SJCRH30 (cell line): ENCODE data around the gene PROZ. TPM values are rescaled to one million over a fixed set of nuclear protein-coding genes. Genes with fewer than 3 reads are reported as not detected.
"Not testable (repeated sequence)": the region's sequence is repeated elsewhere in the genome, so short reads cannot be mapped to it uniquely, and the experiment has no call there.

Source experiments
- DNase-seq, 2 experiments: peaks; one replicate each; pipeline ENCODE4 v3.0.0-alpha.2; 2015 to 2020
- H3K27ac ChIP-seq: fragments of 250-450 bp; sonication (Bioruptor Pico); 2 replicates; pipeline ENCODE4 v1.5.1; 2020; ENCODE audit warnings: mild to moderate bottlenecking, moderate library complexity
- H3K27me3 ChIP-seq: fragments of 250-450 bp; sonication (Bioruptor Pico); 2 replicates; pipeline ENCODE4 v1.5.1; 2020; ENCODE audit warnings: mild to moderate bottlenecking, moderate library complexity
- H3K36me3 ChIP-seq: fragments of 250-450 bp; sonication (Bioruptor Pico); 2 replicates; pipeline ENCODE4 v1.5.1; 2020; ENCODE audit warnings: mild to moderate bottlenecking, moderate library complexity
- H3K4me1 ChIP-seq: fragments of 250-450 bp; sonication (Bioruptor Pico); 2 replicates; pipeline ENCODE4 v1.5.1; 2020; ENCODE audit warnings: mild to moderate bottlenecking, moderate library complexity
- H3K4me3 ChIP-seq: fragments of 250-450 bp; sonication (Bioruptor Pico); 2 replicates; pipeline ENCODE4 v1.5.1; 2020; ENCODE audit warnings: mild to moderate bottlenecking, moderate library complexity
- H3K9me3 ChIP-seq: fragments of 250-450 bp; sonication (Bioruptor Pico); replicated peaks from 2 replicates; pipeline ENCODE4 v1.5.1; 2020; ENCODE audit warnings: mild to moderate bottlenecking, moderate library complexity
- total RNA-seq: library from RNA; depleted of rRNA; stranded (reverse); fragments of >200 nt; shearing (Covaris generic); gene quantifications from 2 replicates; pipeline ENCODE4 v1.2.3, GENCODE V29; 2014; rRNA removed

PROZ gene, protein sequence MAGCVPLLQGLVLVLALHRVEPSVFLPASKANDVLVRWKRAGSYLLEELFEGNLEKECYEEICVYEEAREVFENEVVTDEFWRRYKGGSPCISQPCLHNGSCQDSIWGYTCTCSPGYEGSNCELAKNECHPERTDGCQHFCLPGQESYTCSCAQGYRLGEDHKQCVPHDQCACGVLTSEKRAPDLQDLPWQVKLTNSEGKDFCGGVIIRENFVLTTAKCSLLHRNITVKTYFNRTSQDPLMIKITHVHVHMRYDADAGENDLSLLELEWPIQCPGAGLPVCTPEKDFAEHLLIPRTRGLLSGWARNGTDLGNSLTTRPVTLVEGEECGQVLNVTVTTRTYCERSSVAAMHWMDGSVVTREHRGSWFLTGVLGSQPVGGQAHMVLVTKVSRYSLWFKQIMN
- total RNA-seq = not detected in 2 replicates

DNA sequence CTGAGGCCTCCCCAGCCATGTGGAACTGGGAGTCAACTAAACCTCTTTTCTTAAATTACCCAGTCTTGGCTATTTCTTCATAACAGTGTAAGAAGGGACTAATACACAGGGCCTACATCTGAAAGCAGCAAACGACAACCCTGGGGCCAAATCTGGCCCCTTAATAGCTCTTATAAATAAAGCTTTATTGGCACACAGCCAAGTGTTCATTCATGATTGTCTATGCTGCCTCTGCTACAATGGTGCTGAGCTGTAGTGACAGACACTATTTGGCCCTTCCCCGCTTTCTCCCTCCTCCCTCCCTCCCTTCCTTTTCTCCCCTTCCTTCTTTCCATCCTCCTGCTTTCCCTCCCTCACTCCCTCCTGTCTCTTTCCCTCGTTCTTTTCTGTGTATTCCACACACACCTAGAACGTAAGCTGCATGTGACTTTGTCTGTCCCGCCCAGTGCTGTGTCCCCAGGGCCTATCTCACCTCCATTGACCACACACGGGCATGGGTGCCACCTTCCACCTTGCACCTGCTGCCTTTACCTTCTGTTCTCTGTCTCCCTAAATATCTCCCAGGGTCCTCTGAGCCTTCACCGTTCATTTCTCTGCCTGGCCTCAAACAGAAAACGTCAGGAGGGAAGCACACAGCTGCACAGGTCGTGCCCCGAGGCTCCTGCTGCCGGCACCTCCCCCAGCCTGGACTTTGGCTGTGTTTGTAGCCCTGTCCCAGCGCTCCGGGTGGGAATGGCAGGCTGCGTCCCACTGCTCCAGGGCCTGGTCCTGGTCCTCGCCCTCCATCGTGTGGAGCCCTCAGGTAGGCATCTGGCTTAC, at the start of gene PROZ:
Gene PROZ, plus strand, starts transcription at position 720 of the 819 bp plus-strand sequence. Its CDS starts 13 bp downstream, at position 733.
- Histone ChIP-seq H3K36me3 (no peaks in the 10 kb centered on the region), H3K27me3 (peaks cover 6% of the 10 kb centered on the region), H3K9me3 (no peaks in the 10 kb centered on the region), H3K4me3 (no peak within 1 kb of the TSS), H3K27ac (no peak within 1 kb of the TSS), H3K4me1 (peaks cover 11% of the 10 kb centered on the region; the same call in 1 of the 2 replicates)
- DNase-seq = peak in 1 of 2 experiments; percentile 28

DNA sequence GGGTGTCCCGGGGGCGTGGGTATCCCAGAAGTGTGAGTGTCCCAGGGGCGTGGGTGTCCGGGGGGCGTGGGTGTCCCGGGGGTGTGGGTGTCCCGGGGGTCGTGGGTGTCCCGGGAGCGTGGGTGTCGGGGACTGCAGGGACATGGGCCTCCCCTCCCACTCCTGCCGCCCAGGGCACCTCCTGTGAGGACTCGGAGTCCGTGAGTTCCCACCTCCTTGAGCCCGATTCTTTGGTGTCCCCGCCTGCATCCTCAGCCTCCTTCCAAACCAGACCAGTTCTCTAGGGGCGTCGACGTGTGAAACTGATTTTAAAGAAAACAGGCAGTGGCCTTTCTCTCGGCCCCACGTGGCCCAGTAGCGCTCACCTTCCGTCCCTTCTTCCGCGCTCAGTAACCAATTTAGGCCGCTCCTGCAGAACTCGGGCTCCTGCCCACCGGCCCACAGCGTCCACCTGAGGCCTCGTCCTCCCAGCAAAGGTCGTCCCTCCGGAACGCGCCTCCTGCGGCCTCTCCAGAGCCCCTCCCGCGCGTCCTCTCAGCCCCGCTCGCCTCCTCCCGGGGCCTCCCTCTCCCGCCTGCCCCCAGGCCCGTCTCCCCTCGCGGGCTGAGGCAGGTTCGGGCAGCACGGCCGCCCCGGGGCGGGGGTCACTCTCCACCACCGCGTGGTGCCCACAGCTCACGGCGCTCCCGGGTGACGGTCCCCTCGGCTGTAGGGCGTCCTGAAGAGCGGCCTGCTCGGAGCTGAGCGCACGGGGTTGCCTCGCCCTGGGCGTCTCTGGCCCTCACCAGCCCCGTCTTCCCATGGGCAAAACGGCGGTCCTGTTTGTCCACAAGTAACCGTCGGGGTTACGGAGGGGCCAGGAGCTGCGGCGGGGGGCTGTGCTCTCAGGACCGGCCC, 49.0 kb upstream of the PROZ start:
- H3K27ac ChIP-seq = no peak overlapping the region
- no peak for DNase-seq
- no peaks in the 10 kb centered on the region for H3K4me1 ChIP-seq
- H3K4me3 ChIP-seq = no peak overlapping the region
- H3K36me3 ChIP-seq = no peaks in the 10 kb centered on the region
- H3K27me3 ChIP-seq = no peaks in the 10 kb centered on the region
- no peaks in the 10 kb centered on the region for H3K9me3 ChIP-seq

DNA sequence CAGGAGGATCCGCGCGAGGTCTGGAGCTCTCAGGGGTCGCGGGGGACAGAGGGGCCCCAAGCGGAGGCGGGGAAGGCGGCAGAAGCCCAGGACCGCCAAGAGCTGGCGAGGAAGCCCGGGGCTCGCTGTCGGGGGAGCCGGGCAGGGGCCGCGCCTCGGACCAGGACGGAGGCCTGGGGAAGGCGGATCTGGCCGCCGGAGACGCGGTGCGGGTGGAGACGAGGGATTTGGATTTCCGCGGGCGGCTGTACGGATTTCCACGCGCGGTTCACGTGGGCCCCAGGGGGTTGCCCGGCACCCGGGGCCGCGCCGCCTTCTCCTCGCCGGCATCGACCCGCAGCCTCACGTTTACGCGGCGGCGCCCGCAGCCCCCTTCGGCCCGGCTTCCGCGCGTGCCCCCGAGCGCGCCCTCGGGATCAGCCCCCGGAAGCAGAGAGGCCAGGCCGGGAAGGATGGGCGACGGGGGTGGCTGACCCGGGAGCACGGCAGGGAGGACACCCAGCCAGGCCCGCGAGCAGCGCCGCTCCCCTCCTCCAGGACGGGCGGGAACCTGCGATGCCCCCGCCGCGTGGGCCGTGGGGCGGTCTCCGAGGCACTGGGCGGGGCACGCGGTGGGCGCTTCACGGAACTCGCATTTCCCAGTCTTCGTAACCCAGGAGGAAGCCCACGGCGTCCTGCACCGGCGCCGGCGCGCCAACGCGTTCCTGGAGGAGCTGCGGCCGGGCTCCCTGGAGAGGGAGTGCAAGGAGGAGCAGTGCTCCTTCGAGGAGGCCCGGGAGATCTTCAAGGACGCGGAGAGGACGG, 48.2 kb upstream of the PROZ start:
- Histone ChIP-seq H3K27ac (no peak overlapping the region), H3K27me3 (no peaks in the 10 kb centered on the region), H3K9me3 (no peaks in the 10 kb centered on the region), H3K36me3 (no peaks in the 10 kb centered on the region), H3K4me1 (no peaks in the 10 kb centered on the region), H3K4me3 (no peak overlapping the region)
- DNase-seq = no peak

DNA sequence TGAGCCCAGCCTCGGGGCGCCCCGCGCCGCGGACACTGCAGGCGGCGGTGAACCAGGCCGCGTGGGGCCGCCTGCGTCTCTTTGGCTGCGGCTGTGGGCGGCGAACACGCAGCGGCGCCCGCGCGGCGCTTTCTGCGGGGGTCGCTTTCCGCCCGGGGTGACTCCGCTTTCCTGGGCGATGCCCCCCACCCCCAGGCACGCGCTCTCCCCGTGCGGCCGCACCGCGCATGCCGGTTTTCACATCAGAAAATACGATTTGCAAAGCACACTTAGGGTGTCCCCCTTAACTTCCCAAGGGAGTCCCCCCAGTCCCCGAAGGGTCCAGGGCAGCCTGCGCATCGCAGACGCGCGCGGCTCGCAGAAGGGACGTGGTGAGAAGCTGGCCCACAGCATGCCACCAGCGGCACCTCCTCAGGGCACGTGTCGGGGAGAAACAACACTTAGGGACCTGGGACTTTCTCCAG, 47.6 kb upstream of the PROZ start:
- Histone ChIP-seq H3K4me3 (no peak overlapping the region), H3K36me3 (no peaks in the 10 kb centered on the region), H3K9me3 (no peaks in the 10 kb centered on the region), H3K4me1 (no peaks in the 10 kb centered on the region), H3K27ac (no peak overlapping the region), H3K27me3 (no peaks in the 10 kb centered on the region)
- no peak for DNase-seq

DNA sequence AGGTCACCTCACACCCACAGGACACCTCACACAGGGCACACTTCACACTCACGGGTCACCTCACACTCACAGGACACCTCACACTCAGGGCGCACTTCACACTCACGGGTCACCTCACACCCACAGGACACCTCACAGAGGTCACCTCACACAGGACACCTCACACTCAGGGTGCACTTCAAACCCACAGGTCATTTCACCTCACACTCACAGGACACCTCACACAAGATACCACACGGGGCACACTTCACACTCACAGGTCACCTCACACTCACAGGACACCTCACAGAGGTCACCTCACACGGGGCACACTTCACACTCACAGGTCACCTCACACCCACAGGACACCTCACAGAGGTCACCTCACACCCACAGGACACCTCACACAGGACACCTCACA, 46.6 kb upstream of the PROZ start:
- not testable (repeated sequence) for H3K4me1 ChIP-seq, H3K27ac ChIP-seq, H3K9me3 ChIP-seq, H3K4me3 ChIP-seq, H3K36me3 ChIP-seq, DNase-seq, H3K27me3 ChIP-seq

DNA sequence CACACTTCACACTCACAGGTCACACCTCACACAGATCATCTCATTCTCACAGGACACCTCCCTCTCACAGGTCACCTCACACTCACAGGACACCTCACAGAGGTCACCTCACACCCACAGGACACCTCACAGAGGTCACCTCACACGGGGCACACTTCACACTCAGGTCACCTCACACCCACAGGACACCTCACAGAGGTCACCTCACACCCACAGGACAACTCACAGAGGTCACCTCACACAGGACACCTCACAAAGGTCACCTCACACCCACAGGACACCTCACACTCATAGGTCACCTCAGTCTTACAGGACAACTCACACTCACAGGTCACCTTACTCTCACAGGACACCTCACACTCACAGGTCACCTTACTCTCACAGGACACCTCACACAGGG, 46.0 kb upstream of the PROZ start:
- not testable (repeated sequence) for DNase-seq, H3K27ac ChIP-seq, H3K4me1 ChIP-seq, H3K27me3 ChIP-seq, H3K36me3 ChIP-seq, H3K9me3 ChIP-seq, H3K4me3 ChIP-seq

DNA sequence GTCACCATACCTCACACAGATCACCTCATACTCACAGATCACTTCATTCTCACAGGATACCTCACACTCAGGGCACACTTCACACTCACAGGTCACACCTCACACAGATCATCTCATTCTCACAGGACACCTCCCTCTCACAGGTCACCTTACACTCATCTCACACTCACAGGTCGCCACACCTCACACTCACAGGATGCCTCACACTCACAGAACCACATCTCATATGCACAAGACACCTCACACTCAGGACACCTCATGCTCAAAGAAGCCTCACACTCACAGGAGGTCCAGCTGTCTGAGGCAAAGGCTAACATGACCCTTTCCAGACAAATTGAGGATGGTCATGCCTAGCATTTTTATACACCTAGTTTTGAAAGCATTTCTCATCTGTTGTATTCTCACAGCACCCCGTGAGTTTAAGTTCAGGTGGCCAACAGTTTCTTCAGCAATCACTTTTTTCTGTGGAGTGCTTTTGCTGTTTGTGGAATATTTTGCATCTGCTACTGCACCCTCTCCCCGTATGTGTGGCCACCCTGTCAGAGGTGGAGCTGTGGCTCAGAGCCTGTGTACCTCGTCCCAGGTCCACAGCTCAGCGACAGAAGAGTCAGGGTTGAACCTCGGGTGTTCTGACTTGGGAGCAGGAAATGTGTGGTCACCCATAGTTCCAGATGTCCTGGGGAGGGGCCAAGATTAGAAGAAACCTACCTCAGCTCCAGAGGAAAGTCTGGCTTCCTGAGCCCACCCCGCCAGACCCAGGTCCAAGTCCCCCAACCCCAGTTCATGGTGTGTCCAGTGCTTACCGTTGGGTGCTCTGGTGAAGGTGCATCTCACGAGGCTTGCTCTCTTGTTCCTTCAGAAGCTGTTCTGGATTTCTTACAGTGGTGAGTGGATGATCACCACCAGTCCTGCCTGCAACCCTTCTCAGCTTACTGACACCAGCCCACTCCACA, 45.3 kb upstream of the PROZ start:
- no peak for DNase-seq
- no peak overlapping the region for H3K4me3 ChIP-seq
- H3K36me3 ChIP-seq = no peaks in the 10 kb centered on the region
- no peaks in the 10 kb centered on the region for H3K9me3 ChIP-seq
- no peaks in the 10 kb centered on the region for H3K27me3 ChIP-seq
- H3K27ac ChIP-seq = no peak overlapping the region
- H3K4me1 ChIP-seq = no peaks in the 10 kb centered on the region

DNA sequence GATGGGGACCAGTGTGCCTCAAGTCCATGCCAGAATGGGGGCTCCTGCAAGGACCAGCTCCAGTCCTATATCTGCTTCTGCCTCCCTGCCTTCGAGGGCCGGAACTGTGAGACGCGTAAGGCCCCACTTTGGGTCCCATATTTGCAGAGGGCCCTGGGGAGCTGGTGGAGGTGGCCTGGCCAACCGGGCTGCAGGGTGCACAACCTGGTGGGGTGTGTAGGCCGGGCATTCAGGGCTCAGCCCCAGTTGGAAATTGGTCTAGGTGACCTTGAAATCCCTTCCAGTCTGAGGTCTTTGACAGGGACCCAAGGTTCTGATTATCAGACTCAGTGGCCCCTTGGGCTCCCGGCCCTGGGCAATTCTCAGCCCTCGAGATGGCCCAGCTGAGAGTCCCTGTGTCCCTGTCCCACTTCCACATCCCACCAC, 44.6 kb upstream of the PROZ start:
- Histone ChIP-seq H3K36me3 (no peaks in the 10 kb centered on the region), H3K9me3 (no peaks in the 10 kb centered on the region), H3K27me3 (no peaks in the 10 kb centered on the region), H3K4me3 (no peak overlapping the region), H3K4me1 (no peaks in the 10 kb centered on the region), H3K27ac (no peak overlapping the region)
- DNase-seq = peak in 1 of 2 experiments; percentile 0

DNA sequence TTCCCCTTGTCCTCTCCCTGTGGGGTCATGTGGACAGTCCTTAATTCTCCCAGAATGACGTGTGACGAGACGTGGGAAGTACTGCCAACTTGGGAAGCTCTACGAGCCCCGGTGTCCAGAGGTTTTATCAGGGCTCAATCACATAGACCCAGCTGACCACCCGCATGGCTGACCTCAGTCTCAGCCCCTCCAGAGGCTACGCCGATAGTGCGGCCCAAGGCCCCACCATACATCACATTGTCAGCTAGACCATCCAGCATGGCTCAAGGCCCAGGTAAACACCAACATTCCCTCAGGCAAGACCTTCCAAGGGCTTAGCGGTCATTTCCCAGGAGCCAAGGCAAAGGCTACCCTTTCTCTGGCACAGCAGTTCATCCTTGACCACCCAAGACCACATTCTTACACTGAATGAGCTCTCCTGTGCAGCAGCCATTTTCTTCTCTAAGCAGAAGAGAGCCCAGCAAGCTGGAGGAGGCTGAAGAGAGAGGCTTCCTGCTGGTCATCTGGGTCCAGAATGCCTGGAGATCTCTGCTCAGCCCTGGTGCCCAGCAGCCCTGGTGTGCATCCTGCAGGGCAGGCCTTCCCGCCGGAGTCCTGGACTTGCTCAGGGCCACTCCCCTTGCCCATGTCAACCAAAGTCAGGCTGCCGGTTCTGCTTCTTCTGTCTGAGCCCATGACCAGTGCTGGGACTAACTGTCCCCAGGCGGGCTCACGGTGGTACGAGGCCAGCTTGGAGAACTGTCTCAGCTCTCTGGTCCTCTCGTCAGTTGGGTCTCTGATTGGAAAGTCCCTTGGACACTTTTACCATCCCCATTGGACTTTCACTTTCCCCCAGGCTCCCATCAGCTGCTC, 43.7 kb upstream of the PROZ start:
- Histone ChIP-seq H3K27me3 (no peaks in the 10 kb centered on the region), H3K27ac (no peak overlapping the region), H3K4me3 (no peak overlapping the region), H3K9me3 (no peaks in the 10 kb centered on the region), H3K36me3 (no peaks in the 10 kb centered on the region), H3K4me1 (no peaks in the 10 kb centered on the region)
- peak in 1 of 2 experiments; percentile 0 for DNase-seq

DNA sequence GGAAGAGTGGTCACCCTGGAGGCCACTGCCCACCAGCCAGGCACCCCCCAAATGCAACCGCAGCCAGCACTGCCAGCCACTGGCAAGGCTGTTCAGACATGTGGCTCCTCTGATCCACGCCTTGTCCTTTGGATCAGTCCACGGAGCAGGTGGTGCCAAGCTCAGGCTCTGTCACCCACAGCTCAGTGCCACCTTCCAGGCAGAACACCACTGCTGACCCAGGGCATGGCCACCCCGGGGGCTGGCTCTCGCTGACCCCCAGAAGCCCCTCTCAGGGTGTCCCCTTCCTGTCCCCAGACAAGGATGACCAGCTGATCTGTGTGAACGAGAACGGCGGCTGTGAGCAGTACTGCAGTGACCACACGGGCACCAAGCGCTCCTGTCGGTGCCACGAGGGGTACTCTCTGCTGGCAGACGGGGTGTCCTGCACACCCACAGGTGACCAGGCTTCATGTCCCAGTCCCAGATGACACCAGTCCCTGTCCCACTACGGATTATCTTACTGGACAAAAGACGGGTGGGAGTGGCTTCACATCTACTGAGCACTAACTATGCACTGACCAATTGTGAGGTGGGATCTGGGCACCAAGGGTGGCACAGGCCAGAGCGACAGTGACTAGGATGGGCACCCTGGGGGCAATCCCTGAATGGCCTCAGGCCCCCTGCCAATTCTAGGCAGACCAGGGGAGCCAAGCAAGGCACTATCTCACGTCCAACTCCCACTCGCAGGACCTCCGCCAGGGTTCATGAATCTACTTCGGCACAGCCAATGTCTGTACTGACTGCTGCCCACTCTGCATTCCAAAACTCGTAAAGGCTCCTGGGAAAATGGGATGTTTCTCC, 42.9 kb upstream of the PROZ start:
- no peak overlapping the region for H3K27ac ChIP-seq
- no peaks in the 10 kb centered on the region for H3K4me1 ChIP-seq
- no peaks in the 10 kb centered on the region for H3K27me3 ChIP-seq
- no peaks in the 10 kb centered on the region for H3K9me3 ChIP-seq
- DNase-seq = no peak
- H3K4me3 ChIP-seq = no peak overlapping the region
- no peaks in the 10 kb centered on the region for H3K36me3 ChIP-seq

DNA sequence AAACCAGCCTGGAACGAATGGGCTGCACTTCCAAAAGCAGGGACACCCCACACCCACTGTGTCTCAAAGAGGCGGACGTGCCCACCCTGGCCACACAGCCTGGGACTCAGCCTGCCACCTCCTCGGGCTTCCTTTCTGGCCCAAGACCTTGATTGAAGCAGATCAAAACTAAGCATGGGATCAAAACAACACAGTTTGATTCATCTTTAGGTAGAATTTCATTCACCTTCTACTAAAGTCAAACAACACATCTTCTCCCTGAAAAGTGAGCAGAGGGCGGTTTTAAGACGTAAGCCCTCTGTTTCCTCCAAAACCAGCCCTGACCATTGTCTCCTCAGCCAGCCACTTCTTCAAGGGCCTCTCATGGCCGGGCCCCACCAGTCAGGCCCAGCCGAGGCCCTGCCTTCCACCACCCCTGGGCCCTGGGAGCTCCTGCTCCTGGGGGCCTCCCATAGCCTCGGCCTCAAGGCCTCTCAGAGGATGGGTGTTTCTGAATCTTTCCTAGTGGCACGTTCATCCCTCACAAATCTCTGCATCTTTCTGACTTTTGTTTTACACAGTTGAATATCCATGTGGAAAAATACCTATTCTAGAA, 42.1 kb upstream of the PROZ start:
- H3K27me3 ChIP-seq = no peaks in the 10 kb centered on the region
- no peaks in the 10 kb centered on the region for H3K4me1 ChIP-seq
- H3K4me3 ChIP-seq = no peak overlapping the region
- no peaks in the 10 kb centered on the region for H3K9me3 ChIP-seq
- H3K27ac ChIP-seq = no peak overlapping the region
- no peaks in the 10 kb centered on the region for H3K36me3 ChIP-seq
- no peak for DNase-seq
